ENCODE results near the gene TRIM25.

DNA sequence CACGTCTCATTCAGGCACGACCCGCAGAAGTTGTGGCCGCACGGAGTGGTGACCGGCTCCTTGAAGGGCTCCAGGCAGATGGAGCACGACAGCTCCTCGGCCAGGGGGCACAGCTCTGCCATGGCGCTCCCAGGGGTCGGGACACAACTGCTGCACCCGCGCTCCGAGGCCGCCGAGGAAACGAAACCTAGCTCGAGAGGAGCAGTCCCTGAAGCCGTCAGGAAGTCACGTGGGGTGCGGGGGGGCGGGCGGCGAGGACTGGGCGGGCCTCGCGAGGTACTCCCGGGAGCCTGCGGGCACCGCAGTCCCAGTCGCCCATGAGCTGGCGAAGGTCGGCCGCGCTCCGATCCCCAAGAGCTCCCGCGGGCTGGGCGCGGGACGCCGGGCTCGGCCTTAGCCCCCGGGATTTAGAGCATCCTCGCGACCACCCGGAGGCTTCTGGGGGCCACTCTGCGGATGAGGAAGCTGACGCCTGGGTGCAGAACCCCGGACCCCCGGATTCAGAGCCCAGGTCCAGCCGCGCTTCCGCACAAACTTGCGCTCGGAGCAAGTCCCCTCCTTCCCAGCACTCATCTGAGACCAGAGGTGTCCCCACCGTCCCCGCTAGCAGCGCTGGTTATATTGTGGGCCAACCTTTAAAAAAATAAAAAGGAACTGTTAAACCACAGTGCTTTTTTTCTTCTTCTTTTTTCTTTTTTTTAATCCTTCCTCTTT, at the start of gene TRIM25:
- no peak for TF ChIP-seq FOXM1 (IDR thresholded peaks at IDR 0.05; ENCODE audit: borderline replicate concordance, low read depth)
- peak; percentile 94 for TF ChIP-seq TAF1 (IDR thresholded peaks at IDR 0.05; ENCODE audit: low read depth)
- peak; percentile 14; the same call in 1 of the 2 replicates for TF ChIP-seq EP300 (IDR thresholded peaks at IDR 0.05; ENCODE audit: borderline replicate concordance)
